Peyer's patch (tissue), 4 donors: Measurements from ENCODE around the gene AHDC1. TPM values are rescaled to one million over a fixed set of nuclear protein-coding genes. Genes with fewer than 3 reads are reported as not detected.

Experiments used
- DNase-seq, 3 donors: peaks; one replicate each; pipeline ENCODE4 v3.0.0-alpha.2; 2017 to 2019
- H3K27ac ChIP-seq, 4 donors: fragments of 200-600 bp; sonication (generic); one replicate each; pipeline ENCODE4 v1.5.1; 2016 to 2019
- H3K27me3 ChIP-seq, 2 donors: fragments of 200-600 bp; sonication (generic); one replicate each; pipeline ENCODE4 v1.5.1; 2019
- H3K36me3 ChIP-seq, 3 donors: fragments of 200-600 bp; sonication (generic); one replicate each; pipeline ENCODE4 v1.5.1; 2016 to 2019
- H3K4me1 ChIP-seq, 4 donors: fragments of 200-600 bp; sonication (generic); one replicate each; pipeline ENCODE4 v1.5.1; 2016 to 2019
- H3K4me3 ChIP-seq, 4 donors: fragments of 200-600 bp; sonication (generic); 1 replicate in 3 of 4; 2 replicates in 1 of 4; pipeline ENCODE4 v1.5.1; 2016 to 2019; ENCODE audit warnings: mild to moderate bottlenecking in 1 of 4
- H3K9me3 ChIP-seq, 4 donors: fragments of 200-600 bp; sonication (generic); one replicate each; pipeline ENCODE4 v1.5.1; 2016 to 2019; ENCODE audit warnings: mild to moderate bottlenecking in 1 of 4
- CTCF ChIP-seq, 6 experiments: fragments of 450-650 bp in 4 of 6; fragments of 200-600 bp in 2 of 6; sonication (generic) in 1 of 6; IDR thresholded peaks; one replicate each; pipeline ENCODE4 v1.5.1; 2017 to 2019; ENCODE audit warnings: antibody characterized with exemption in 6 of 6, mild to moderate bottlenecking in 3 of 6, moderate library complexity in 1 of 6
- POLR2A ChIP-seq, 2 donors: fragments of 450-650 bp; IDR thresholded peaks; one replicate each; pipeline ENCODE4 v1.5.1; 2017; ENCODE audit warnings: antibody characterized with exemption in 2 of 2, mild to moderate bottlenecking in 2 of 2, moderate library complexity in 2 of 2
- total RNA-seq, 4 donors: library from RNA; depleted of rRNA; stranded (reverse); fragments of >200 nt; gene quantifications; one replicate each; pipeline ENCODE4 v1.1.0, GENCODE V29; 2016

Gene AHDC1
- total RNA-seq, 4 donors from 2014 or later: 7.0 to 21.5 (median 12.0) TPM

GRCh38 chr1:27615346-27616192 is 11.6 kb upstream of the AHDC1 start:
- no peaks in the 10 kb centered on the region for H3K27me3 ChIP-seq
- no peaks in the 10 kb centered on the region for H3K36me3 ChIP-seq
- no peak for DNase-seq
- H3K4me3 ChIP-seq: no peak overlapping the region
- no peak overlapping the region for H3K27ac ChIP-seq
- TF ChIP-seq CTCF (IDR thresholded peaks at IDR 0.05): no peak
- TF ChIP-seq POLR2A (IDR thresholded peaks at IDR 0.05): no peak
- H3K4me1 ChIP-seq: peaks cover 0 to 4% (median 0%) of the 10 kb centered on the region in 4 donors
- H3K9me3 ChIP-seq: no peaks in the 10 kb centered on the region

- Histone ChIP-seq H3K36me3 (no peaks in the 10 kb centered on the region), H3K9me3 (no peaks in the 10 kb centered on the region), H3K4me1 (peaks cover 0 to 8% (median 2%) of the 10 kb centered on the region in 4 donors), H3K4me3 (no peak overlapping the region), H3K27me3 (no peaks in the 10 kb centered on the region), H3K27ac (no peak overlapping the region)
- DNase-seq: no peak
- TF ChIP-seq CTCF (IDR thresholded peaks at IDR 0.05): no peak
- TF ChIP-seq POLR2A (IDR thresholded peaks at IDR 0.05): no peak
Measured at GRCh38 chr1:27614625-27615344, 10.8 kb upstream of the AHDC1 start.

GRCh38 chr1:27614043-27614624 is 10.2 kb upstream of the AHDC1 start:
- peaks cover 0 to 14% (median 4%) of the 10 kb centered on the region in 4 donors for H3K4me1 ChIP-seq
- H3K27me3 ChIP-seq: no peaks in the 10 kb centered on the region
- no peak overlapping the region for H3K4me3 ChIP-seq
- no peaks in the 10 kb centered on the region for H3K9me3 ChIP-seq
- no peak for DNase-seq
- no peaks in the 10 kb centered on the region for H3K36me3 ChIP-seq
- no peak overlapping the region for H3K27ac ChIP-seq
- no peak for TF ChIP-seq POLR2A (IDR thresholded peaks at IDR 0.05)
- no peak for TF ChIP-seq CTCF (IDR thresholded peaks at IDR 0.05)

GRCh38 chr1:27612718-27613117 is 8.8 kb upstream of the AHDC1 start:
- Histone ChIP-seq H3K9me3 (no peaks in the 10 kb centered on the region), H3K4me3 (no peak overlapping the region), H3K27me3 (no peaks in the 10 kb centered on the region), H3K36me3 (no peaks in the 10 kb centered on the region), H3K27ac (no peak overlapping the region), H3K4me1 (peaks cover 0 to 12% (median 6%) of the 10 kb centered on the region in 4 donors)
- no peak for DNase-seq
- TF ChIP-seq CTCF (IDR thresholded peaks at IDR 0.05): no peak
- TF ChIP-seq POLR2A (IDR thresholded peaks at IDR 0.05): no peak

GRCh38 chr1:27611450-27611849 is 7.5 kb upstream of the AHDC1 start:
- DNase-seq: no peak
- Histone ChIP-seq H3K4me1 (peaks cover 0 to 12% (median 8%) of the 10 kb centered on the region in 4 donors), H3K36me3 (no peaks in the 10 kb centered on the region), H3K9me3 (no peaks in the 10 kb centered on the region), H3K4me3 (no peak overlapping the region), H3K27ac (no peak overlapping the region), H3K27me3 (no peaks in the 10 kb centered on the region)
- TF ChIP-seq CTCF (IDR thresholded peaks at IDR 0.05) (no peak), POLR2A (IDR thresholded peaks at IDR 0.05) (no peak)
